H9 (cell line): ENCODE results near the gene LPP. TPM values are rescaled to one million over a fixed set of nuclear protein-coding genes. Genes with fewer than 3 reads are reported as not detected.

Experiments
- DNase-seq: peaks from one replicate; pipeline ENCODE4 v3.0.0-alpha.2; 2017
- H2AFZ ChIP-seq: one replicate; pipeline ENCODE4 v1.6.1; 2013; ENCODE audit warnings: mild to moderate bottlenecking, low read length, control low read depth, moderate library complexity
- H2AK5ac ChIP-seq: 2 replicates; pipeline ENCODE4 v1.6.1; 2013; ENCODE audit warnings: low read length, control low read depth, mixed read lengths; ENCODE audit not compliant: insufficient read length
- H2BK120ac ChIP-seq: one replicate; pipeline ENCODE4 v1.6.1; 2013; ENCODE audit warnings: low read depth, mild to moderate bottlenecking, low read length, control low read depth, inconsistent platforms; ENCODE audit not compliant: poor library complexity, severe bottlenecking
- H2BK12ac ChIP-seq: 2 replicates; pipeline ENCODE4 v1.6.1; 2013; ENCODE audit warnings: low read length, control low read depth, mixed read lengths, low read depth; ENCODE audit not compliant: insufficient read length
- H2BK15ac ChIP-seq: 2 replicates; pipeline ENCODE4 v1.6.1; 2013; ENCODE audit warnings: low read depth, low read length, control low read depth
- H2BK20ac ChIP-seq: one replicate; pipeline ENCODE4 v1.6.1; 2013; ENCODE audit warnings: low read depth, mild to moderate bottlenecking, low read length, control low read depth, inconsistent platforms; ENCODE audit not compliant: poor library complexity, severe bottlenecking
- H2BK5ac ChIP-seq: 2 replicates; pipeline ENCODE4 v1.6.1; 2013; ENCODE audit warnings: low read length, control low read depth, mixed read lengths; ENCODE audit not compliant: insufficient read length
- H3K14ac ChIP-seq: 2 replicates; pipeline ENCODE4 v1.6.1; 2013; ENCODE audit warnings: low read length, control low read depth; ENCODE audit not compliant: insufficient read depth
- H3K18ac ChIP-seq: 2 replicates; pipeline ENCODE4 v1.6.1; 2013; ENCODE audit warnings: low read depth, mild to moderate bottlenecking, mixed read lengths, low read length, control low read depth; ENCODE audit not compliant: insufficient read length
- H3K23ac ChIP-seq: 2 replicates; pipeline ENCODE4 v1.6.1; 2013; ENCODE audit warnings: low read length, control low read depth, mixed read lengths, low read depth; ENCODE audit not compliant: insufficient read length
- H3K23me2 ChIP-seq: 2 replicates; pipeline ENCODE4 v1.6.1; 2013; ENCODE audit warnings: low read depth, mild to moderate bottlenecking, mixed read lengths, low read length, control low read depth; ENCODE audit not compliant: insufficient read length, poor library complexity, severe bottlenecking
- H3K27ac ChIP-seq: 2 replicates; pipeline ENCODE4 v1.5.1; 2013; ENCODE audit warnings: low read length, control low read depth, mixed read lengths, low read depth; ENCODE audit not compliant: insufficient read length
- H3K27me3 ChIP-seq: 2 replicates; pipeline ENCODE4 v1.6.1; 2013; ENCODE audit warnings: low read length, control low read depth, inconsistent platforms; ENCODE audit not compliant: insufficient read depth
- H3K4ac ChIP-seq: 2 replicates; pipeline ENCODE4 v1.6.1; 2013; ENCODE audit warnings: low read depth, mild to moderate bottlenecking, control low read depth, inconsistent platforms, low read length, moderate library complexity
- H3K4me1 ChIP-seq: 2 replicates; pipeline ENCODE4 v1.6.1; 2013; ENCODE audit warnings: low read length, control low read depth, inconsistent platforms; ENCODE audit not compliant: insufficient read depth
- H3K4me2 ChIP-seq: 2 replicates; pipeline ENCODE4 v1.6.1; 2013; ENCODE audit warnings: low read length, control low read depth, mixed read lengths; ENCODE audit not compliant: insufficient read length, insufficient read depth
- H3K56ac ChIP-seq: 2 replicates; pipeline ENCODE4 v1.6.1; 2013; ENCODE audit warnings: low read depth, mild to moderate bottlenecking, mixed read lengths, low read length, control low read depth; ENCODE audit not compliant: insufficient read length
- H3K79me1 ChIP-seq: 2 replicates; pipeline ENCODE4 v1.6.1; 2013; ENCODE audit warnings: low read depth, mild to moderate bottlenecking, moderate library complexity, low read length, control low read depth, inconsistent platforms; ENCODE audit not compliant: insufficient read depth, poor library complexity, severe bottlenecking
- H3K79me2 ChIP-seq: 2 replicates; pipeline ENCODE4 v1.6.1; 2013; ENCODE audit warnings: low read length, control low read depth, inconsistent platforms; ENCODE audit not compliant: insufficient read depth
- H3K9ac ChIP-seq: 2 replicates; pipeline ENCODE4 v1.6.1; 2013; ENCODE audit warnings: low read length, control low read depth, mixed read lengths; ENCODE audit not compliant: insufficient read length; ENCODE audit errors: extremely low read depth
- H3K9me3 ChIP-seq: one replicate; pipeline ENCODE4 v1.6.1; 2013; ENCODE audit warnings: low read depth, low read length, inconsistent platforms; ENCODE audit not compliant: control insufficient read depth
- H3T11ph ChIP-seq: one replicate; pipeline ENCODE4 v1.6.1; 2013; ENCODE audit warnings: mild to moderate bottlenecking, low read length, control low read depth, inconsistent platforms
- H4K20me1 ChIP-seq: one replicate; pipeline ENCODE4 v1.6.1; 2013; ENCODE audit not compliant: control insufficient read depth, insufficient read length, insufficient read depth
- H4K5ac ChIP-seq: 2 replicates; pipeline ENCODE4 v1.6.1; 2013; ENCODE audit warnings: low read depth, mild to moderate bottlenecking, mixed read lengths, low read length, control low read depth; ENCODE audit not compliant: insufficient read length
- H4K8ac ChIP-seq: replicated peaks from 2 replicates; pipeline ENCODE4 v1.6.1; 2013; ENCODE audit warnings: low read length, control low read depth, mixed read lengths, low read depth; ENCODE audit not compliant: insufficient read length
- H4K91ac ChIP-seq: 2 replicates; pipeline ENCODE4 v1.6.1; 2013; ENCODE audit warnings: low read depth, mild to moderate bottlenecking, moderate library complexity, mixed read lengths, low read length, control low read depth; ENCODE audit not compliant: insufficient read length
- H3K27ac Mint-ChIP-seq, 3 experiments: 2 replicates in 2 of 3; 3 replicates in 1 of 3; pipeline ENCODE4 v1.8.0; 2020 to 2021; ENCODE audit warnings: mixed read lengths in 3 of 3, mild to moderate bottlenecking in 1 of 3, moderate library complexity in 1 of 3
- H3K27me3 Mint-ChIP-seq: 2 replicates; pipeline ENCODE4 v1.8.0; 2021; ENCODE audit warnings: low read depth, mild to moderate bottlenecking, moderate library complexity, mixed read lengths
- H3K36me3 Mint-ChIP-seq, 3 experiments: 2 replicates in 2 of 3; 3 replicates in 1 of 3; pipeline ENCODE4 v1.8.0; 2020 to 2021; ENCODE audit warnings: low read depth in 3 of 3, mixed read lengths in 3 of 3; ENCODE audit not compliant: insufficient read depth in 1 of 3
- H3K4me1 Mint-ChIP-seq, 2 experiments: 2 replicates each; pipeline ENCODE4 v1.8.0; 2020; ENCODE audit warnings: mixed read lengths in 2 of 2
- H3K4me3 Mint-ChIP-seq, 2 experiments: 2 replicates in 1 of 2; 3 replicates in 1 of 2; pipeline ENCODE4 v1.8.0; 2020 to 2021; ENCODE audit warnings: mild to moderate bottlenecking in 2 of 2, mixed read lengths in 2 of 2, moderate library complexity in 1 of 2
- H3K9me3 Mint-ChIP-seq, 2 experiments: 2 replicates in 1 of 2; 3 replicates in 1 of 2; pipeline ENCODE4 v1.8.0; 2020; ENCODE audit warnings: mild to moderate bottlenecking in 2 of 2, mixed read lengths in 2 of 2, moderate library complexity in 1 of 2
- CTCF ChIP-seq: fragments of 200-600 bp; sonication (generic); conservative IDR thresholded peaks from 3 replicates; pipeline ENCODE4 v1.8.0; 2021; ENCODE audit warnings: antibody characterized with exemption, mild to moderate bottlenecking
- WGBS: extraction: QIAGEN DNeasy Blood & Tissue Kit; methylation state at CpG from one replicate; pipeline ENCODE4 v1.1.7; 2013; ENCODE audit warnings: missing lambda C conversion rate, low lambda C conversion rate, mixed read lengths; ENCODE audit not compliant: insufficient read length; ENCODE audit errors: extremely low coverage; 5-methylcytosine and 5-hydroxymethylcytosine counted together
- total RNA-seq: library from RNA; stranded (reverse); gene quantifications from 2 replicates; pipeline ENCODE4 v1.2.1, GENCODE V29; 2021

The LPP gene
- total RNA-seq, 1 experiment from 2014 or later, result 64.6 TPM

GRCh38 chr3:188706176-188706575 lies 552.2 kb downstream of the LPP start:
- Mint-ChIP-seq H3K36me3 (no peaks in the 10 kb centered on the region), H3K4me1 (no peaks in the 10 kb centered on the region), H3K9me3 (no peaks in the 10 kb centered on the region), H3K27ac (no peak overlapping the region), H3K27me3 (no peaks in the 10 kb centered on the region), H3K4me3 (no peak overlapping the region)
- no peaks in the 10 kb centered on the region for H3K23me2 ChIP-seq
- no peak overlapping the region for H3K14ac ChIP-seq
- H2BK20ac ChIP-seq, result no peak overlapping the region
- no peaks in the 10 kb centered on the region for H3K79me1 ChIP-seq
- H3K56ac ChIP-seq, result no peak overlapping the region
- H4K20me1 ChIP-seq, result no peaks in the 10 kb centered on the region
- H2BK5ac ChIP-seq, result no peak overlapping the region
- no peaks in the 10 kb centered on the region for H3K27me3 ChIP-seq
- no peaks in the 10 kb centered on the region for H3K79me2 ChIP-seq
- no peak overlapping the region for H3K23ac ChIP-seq
- H3K4me2 ChIP-seq, result no peak overlapping the region
- no peak overlapping the region for H4K91ac ChIP-seq
- no peak overlapping the region for H4K5ac ChIP-seq
- no peak overlapping the region for H3T11ph ChIP-seq
- no peak overlapping the region for H3K9ac ChIP-seq
- DNase-seq, result no peak
- H4K8ac ChIP-seq, result no peak overlapping the region
- H3K27ac ChIP-seq, result no peak overlapping the region
- WGBS, result no CpG with 5 or more reads among the region's 1 CpG
- H2AFZ ChIP-seq, result no peak overlapping the region
- TF ChIP-seq CTCF, result no peak
- no peak overlapping the region for H3K4ac ChIP-seq
- H3K4me1 ChIP-seq, result no peaks in the 10 kb centered on the region
- no peaks in the 10 kb centered on the region for H3K9me3 ChIP-seq
- no peak overlapping the region for H3K18ac ChIP-seq
- no peak overlapping the region for H2BK12ac ChIP-seq
- no peak overlapping the region for H2BK15ac ChIP-seq
- H2BK120ac ChIP-seq, result no peak overlapping the region
- no peak overlapping the region for H2AK5ac ChIP-seq
